OCI-LY7 (cell line): ENCODE data around the gene GCKR.

Experiments used
- CTCF ChIP-seq: fragments of 200-600 bp; sonication (generic); conservative IDR thresholded peaks from 2 replicates; pipeline ENCODE4 v1.5.1; 2014; ENCODE audit warnings: mild to moderate bottlenecking, antibody characterized with exemption, low read length, moderate library complexity, mixed read lengths
- EZH2phosphoT487 ChIP-seq: fragments of 200-600 bp; sonication (generic); IDR thresholded peaks from 2 replicates; pipeline ENCODE4 v1.6.1; 2018; ENCODE audit warnings: low read depth, borderline replicate concordance, mild to moderate bottlenecking, mixed run types, antibody characterized with exemption, low read length, moderate library complexity, mixed read lengths

GRCh38 chr2:27489498-27490397 lies 6.9 kb upstream of the GCKR start, which contains the start of gene IFT172:
- no peak for TF ChIP-seq CTCF
- no peak for TF ChIP-seq EZH2phosphoT487
